MM.1S (cell line): ENCODE data around the gene HSF2BP.
"Not testable (repeated sequence)": the region's sequence is repeated elsewhere in the genome, so short reads cannot be mapped to it uniquely, and the experiment has no call there.

Source experiments
- EZH2 ChIP-seq: fragments of 300-600 bp; sonication (generic); optimal IDR thresholded peaks from 2 replicates; pipeline ENCODE3; 2017; ENCODE audit warnings: low read depth, mild to moderate bottlenecking, antibody characterized with exemption, low read length, mixed read lengths
- TF ChIP-seq, protein P1 (sequence below): fragments of 300-600 bp; sonication (generic); IDR thresholded peaks from 2 replicates; pipeline ENCODE4 v1.5.1; 2016; ENCODE audit warnings: antibody characterized with exemption, low read length, mixed read lengths

DNA sequence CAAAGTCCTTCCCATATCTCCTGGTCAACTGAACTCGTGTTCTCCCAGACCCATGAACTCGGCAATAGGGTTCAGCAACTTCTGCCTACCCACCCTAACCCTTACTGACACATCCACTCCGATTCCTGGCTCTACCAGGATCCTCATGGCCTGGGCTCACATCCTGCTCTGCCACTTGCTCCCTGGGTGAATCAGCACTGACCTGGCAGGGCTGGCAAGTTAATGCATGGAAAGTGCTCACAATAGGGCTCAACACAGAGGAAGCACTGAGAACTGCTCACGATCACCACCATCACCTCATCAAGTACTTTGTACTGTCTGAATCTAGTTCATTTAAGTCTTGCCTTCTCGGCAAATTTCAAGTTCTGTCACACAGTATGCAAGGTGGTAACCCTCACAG lies 96.8 kb downstream of the HSF2BP start:
- TF ChIP-seq, protein P1, sequence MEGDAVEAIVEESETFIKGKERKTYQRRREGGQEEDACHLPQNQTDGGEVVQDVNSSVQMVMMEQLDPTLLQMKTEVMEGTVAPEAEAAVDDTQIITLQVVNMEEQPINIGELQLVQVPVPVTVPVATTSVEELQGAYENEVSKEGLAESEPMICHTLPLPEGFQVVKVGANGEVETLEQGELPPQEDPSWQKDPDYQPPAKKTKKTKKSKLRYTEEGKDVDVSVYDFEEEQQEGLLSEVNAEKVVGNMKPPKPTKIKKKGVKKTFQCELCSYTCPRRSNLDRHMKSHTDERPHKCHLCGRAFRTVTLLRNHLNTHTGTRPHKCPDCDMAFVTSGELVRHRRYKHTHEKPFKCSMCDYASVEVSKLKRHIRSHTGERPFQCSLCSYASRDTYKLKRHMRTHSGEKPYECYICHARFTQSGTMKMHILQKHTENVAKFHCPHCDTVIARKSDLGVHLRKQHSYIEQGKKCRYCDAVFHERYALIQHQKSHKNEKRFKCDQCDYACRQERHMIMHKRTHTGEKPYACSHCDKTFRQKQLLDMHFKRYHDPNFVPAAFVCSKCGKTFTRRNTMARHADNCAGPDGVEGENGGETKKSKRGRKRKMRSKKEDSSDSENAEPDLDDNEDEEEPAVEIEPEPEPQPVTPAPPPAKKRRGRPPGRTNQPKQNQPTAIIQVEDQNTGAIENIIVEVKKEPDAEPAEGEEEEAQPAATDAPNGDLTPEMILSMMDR, result not testable (repeated sequence)
- not testable (repeated sequence) for TF ChIP-seq EZH2
